Omental fat pad (tissue), 4 donors: ENCODE measurements around the gene CAPN3. TPM values are rescaled to one million over a fixed set of nuclear protein-coding genes. Genes with fewer than 3 reads are reported as not detected.

Experiments used
- ATAC-seq: fragments of 150-250 bp; one replicate; pipeline ENCODE4 v1.9.1; 2016; ENCODE audit warnings: mild to moderate bottlenecking, moderate library complexity; ENCODE audit not compliant: low FRiP score
- DNase-seq: peaks from one replicate; pipeline ENCODE4 v3.0.0-alpha.2; 2019; ENCODE audit warnings: low spot score
- CTCF ChIP-seq, 3 donors: fragments of 450-650 bp; IDR thresholded peaks; one replicate each; pipeline ENCODE4 v1.5.1; 2016 to 2017; ENCODE audit warnings: antibody characterized with exemption in 3 of 3, mild to moderate bottlenecking in 3 of 3, moderate library complexity in 2 of 3
- total RNA-seq, 4 donors: library from RNA; depleted of rRNA; stranded (reverse); fragments of >200 nt; gene quantifications; one replicate each; pipeline ENCODE4 v1.1.0, GENCODE V29; 2016

CAPN3 gene
- total RNA-seq, 4 donors from 2014 or later: 7.5 to 25.4 (median 10.4) TPM

GRCh38 chr15:42402455-42403205 is 43.3 kb downstream of the CAPN3 start:
- TF ChIP-seq CTCF (IDR thresholded peaks at IDR 0.05): no peak
- no peak for ATAC-seq
- DNase-seq: no peak

- no peak for TF ChIP-seq CTCF (IDR thresholded peaks at IDR 0.05)
- ATAC-seq (no peak), DNase-seq (no peak)
These were observed 44.1 kb downstream of the CAPN3 start for GRCh38 chr15:42403389-42403788.

GRCh38 chr15:42404461-42405235 is 45.3 kb downstream of the CAPN3 start:
- TF ChIP-seq CTCF (IDR thresholded peaks at IDR 0.05): no peak
- DNase-seq: no peak
- ATAC-seq: no peak

- DNase-seq: no peak
- TF ChIP-seq CTCF (IDR thresholded peaks at IDR 0.05): no peak
- ATAC-seq: no peak
These were observed 46.7 kb downstream of the CAPN3 start for GRCh38 chr15:42405863-42406482.

DNA sequence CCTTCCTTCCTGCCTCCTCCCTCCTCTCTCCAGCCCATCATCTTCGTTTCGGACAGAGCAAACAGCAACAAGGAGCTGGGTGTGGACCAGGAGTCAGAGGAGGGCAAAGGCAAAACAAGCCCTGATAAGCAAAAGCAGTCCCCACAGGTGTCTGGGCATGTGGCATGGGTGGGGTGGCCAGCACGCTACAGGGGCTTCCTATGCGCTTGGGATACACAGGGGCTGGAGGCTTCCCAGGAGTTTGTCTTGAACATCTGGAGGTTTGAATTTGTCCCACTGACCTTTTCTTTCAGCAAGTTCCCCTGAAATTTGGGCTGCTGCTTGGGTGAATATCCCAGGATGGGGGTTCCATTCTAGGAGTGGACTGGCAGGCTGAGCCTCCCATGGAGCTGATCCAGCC is 48.9 kb downstream of the CAPN3 start:
- DNase-seq (no peak), ATAC-seq (no peak)
- no peak for TF ChIP-seq CTCF (IDR thresholded peaks at IDR 0.05)

GRCh38 chr15:42409011-42409410 is 49.7 kb downstream of the CAPN3 start:
- no peak for ATAC-seq
- DNase-seq: no peak
- no peak for TF ChIP-seq CTCF (IDR thresholded peaks at IDR 0.05)
